Neural crest cell (in vitro differentiated cells): ENCODE data around the gene RPP14. TPM values are rescaled to one million over a fixed set of nuclear protein-coding genes. Genes with fewer than 3 reads are reported as not detected.

ENCODE experiments used
- DNase-seq: peaks from one replicate; pipeline ENCODE4 v3.0.0; 2021; ENCODE audit warnings: low read depth, mixed read lengths, low spot score
- H3K27ac Mint-ChIP-seq: one replicate; pipeline ENCODE4 v1.8.0; 2021; ENCODE audit warnings: mild to moderate bottlenecking, mixed read lengths; ENCODE audit not compliant: unreplicated experiment
- H3K27me3 Mint-ChIP-seq: 2 replicates; pipeline ENCODE4 v1.8.0; 2021; ENCODE audit warnings: low read depth, mild to moderate bottlenecking, mixed read lengths
- H3K36me3 Mint-ChIP-seq: 2 replicates; pipeline ENCODE4 v1.8.0; 2021; ENCODE audit warnings: low read depth, mild to moderate bottlenecking, mixed read lengths
- H3K4me1 Mint-ChIP-seq: 2 replicates; pipeline ENCODE4 v1.8.0; 2021; ENCODE audit warnings: mixed read lengths
- H3K4me3 Mint-ChIP-seq: one replicate; pipeline ENCODE4 v1.8.0; 2021; ENCODE audit warnings: mild to moderate bottlenecking, mixed read lengths
- H3K9me3 Mint-ChIP-seq: 2 replicates; pipeline ENCODE4 v1.8.0; 2021; ENCODE audit warnings: mixed read lengths
- CTCF ChIP-seq: fragments of 200-600 bp; sonication (generic); conservative IDR thresholded peaks from 2 replicates; pipeline ENCODE4 v1.5.0; 2021; ENCODE audit warnings: antibody characterized with exemption, mild to moderate bottlenecking
- total RNA-seq: library from RNA; stranded (reverse); gene quantifications from 2 replicates; pipeline ENCODE4 v1.2.1, GENCODE V29; 2021

Gene RPP14
- total RNA-seq, 1 donor from 2014 or later = 29.9 TPM

- Mint-ChIP-seq H3K27ac (no peak overlapping the region), H3K36me3 (peaks cover 3% of the 10 kb centered on the region), H3K9me3 (no peaks in the 10 kb centered on the region), H3K27me3 (no peaks in the 10 kb centered on the region), H3K4me1 (no peaks in the 10 kb centered on the region), H3K4me3 (no peak overlapping the region)
- TF ChIP-seq CTCF = no peak
- DNase-seq = no peak
Measured at GRCh38 chr3:58323529-58324390, 17.7 kb downstream of the RPP14 start.

GRCh38 chr3:58324391-58325390, 18.6 kb downstream of the RPP14 start:
- H3K9me3 Mint-ChIP-seq = no peaks in the 10 kb centered on the region
- H3K4me1 Mint-ChIP-seq = no peaks in the 10 kb centered on the region
- H3K27ac Mint-ChIP-seq = no peak overlapping the region
- TF ChIP-seq CTCF = no peak
- H3K36me3 Mint-ChIP-seq = no peaks in the 10 kb centered on the region
- H3K27me3 Mint-ChIP-seq = peaks cover 6% of the 10 kb centered on the region
- no peak overlapping the region for H3K4me3 Mint-ChIP-seq
- no peak for DNase-seq

- H3K9me3 Mint-ChIP-seq = no peaks in the 10 kb centered on the region
- TF ChIP-seq CTCF = no peak
Measured at GRCh38 chr3:58325525-58325992, 19.5 kb downstream of the RPP14 start.

GRCh38 chr3:58326267-58326900, 20.3 kb downstream of the RPP14 start:
- H3K4me1 Mint-ChIP-seq = no peaks in the 10 kb centered on the region
- no peak overlapping the region for H3K27ac Mint-ChIP-seq
- H3K36me3 Mint-ChIP-seq = no peaks in the 10 kb centered on the region
- H3K9me3 Mint-ChIP-seq = no peaks in the 10 kb centered on the region
- no peak for TF ChIP-seq CTCF
- DNase-seq = no peak
- H3K27me3 Mint-ChIP-seq = peaks cover 19% of the 10 kb centered on the region
- H3K4me3 Mint-ChIP-seq = no peak overlapping the region

More at GRCh38 chr3:58325525-58325992, 19.5 kb downstream of the RPP14 start:
- no peak for DNase-seq
- H3K4me1 Mint-ChIP-seq = no peaks in the 10 kb centered on the region
- no peak overlapping the region for H3K4me3 Mint-ChIP-seq
- H3K36me3 Mint-ChIP-seq = no peaks in the 10 kb centered on the region
- peaks cover 13% of the 10 kb centered on the region for H3K27me3 Mint-ChIP-seq
- H3K27ac Mint-ChIP-seq = no peak overlapping the region
